NCI-H2107 treated with DMSO at 0.1 percent for 48 hours (cell line): ENCODE results near the gene BCLAF3.
A peak's percentile ranks its signal among the peaks of the same experiment; 100 is the strongest.

ENCODE experiments used
- DNase-seq: peaks from one replicate; lab custom pipeline; 2025; ENCODE audit not compliant: unreplicated experiment; lab: John Stamatoyannopoulos, UW

The BCLAF3 gene

DNA sequence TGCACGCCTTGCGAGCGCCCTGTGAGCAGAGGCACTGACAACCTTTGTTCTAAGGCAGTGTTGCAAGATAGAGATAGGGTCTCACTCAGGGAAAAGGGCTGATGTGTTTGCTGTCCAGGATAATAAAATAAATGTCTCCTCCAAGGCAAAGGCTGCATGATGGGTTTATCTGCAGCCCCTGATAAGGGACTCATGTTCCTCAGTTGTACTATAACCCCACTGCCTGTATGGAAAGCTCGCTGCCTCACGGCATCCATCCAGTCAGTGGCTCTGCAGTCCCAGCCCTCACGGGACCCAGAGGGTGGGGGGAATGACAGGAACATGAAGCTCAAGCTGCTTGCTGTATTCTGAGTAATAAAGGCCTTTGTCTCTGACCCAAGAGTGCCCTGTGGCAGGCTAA lies 22.6 kb downstream of the BCLAF3 start:
- DNase-seq: no peak

DNA sequence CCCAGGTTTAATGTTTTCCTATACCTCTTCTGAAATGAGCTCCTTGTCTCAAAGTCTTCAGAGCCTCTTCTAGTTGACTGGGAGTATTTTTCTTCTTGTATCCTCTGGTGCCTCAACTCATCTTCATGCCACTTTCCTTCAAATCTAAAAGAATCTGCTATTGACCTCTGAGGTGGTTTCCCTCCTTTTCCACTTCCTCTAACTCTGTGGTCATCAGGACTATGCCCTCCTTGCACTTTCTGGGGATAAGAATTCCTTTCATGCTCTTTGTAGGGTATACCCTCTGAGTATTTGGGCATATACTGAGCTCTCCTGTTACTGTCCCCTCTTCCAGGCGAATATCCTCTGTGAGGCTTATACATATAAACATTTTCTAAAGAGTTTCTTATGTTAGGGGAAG lies 24.8 kb downstream of the BCLAF3 start:
- DNase-seq: no peak

DNA sequence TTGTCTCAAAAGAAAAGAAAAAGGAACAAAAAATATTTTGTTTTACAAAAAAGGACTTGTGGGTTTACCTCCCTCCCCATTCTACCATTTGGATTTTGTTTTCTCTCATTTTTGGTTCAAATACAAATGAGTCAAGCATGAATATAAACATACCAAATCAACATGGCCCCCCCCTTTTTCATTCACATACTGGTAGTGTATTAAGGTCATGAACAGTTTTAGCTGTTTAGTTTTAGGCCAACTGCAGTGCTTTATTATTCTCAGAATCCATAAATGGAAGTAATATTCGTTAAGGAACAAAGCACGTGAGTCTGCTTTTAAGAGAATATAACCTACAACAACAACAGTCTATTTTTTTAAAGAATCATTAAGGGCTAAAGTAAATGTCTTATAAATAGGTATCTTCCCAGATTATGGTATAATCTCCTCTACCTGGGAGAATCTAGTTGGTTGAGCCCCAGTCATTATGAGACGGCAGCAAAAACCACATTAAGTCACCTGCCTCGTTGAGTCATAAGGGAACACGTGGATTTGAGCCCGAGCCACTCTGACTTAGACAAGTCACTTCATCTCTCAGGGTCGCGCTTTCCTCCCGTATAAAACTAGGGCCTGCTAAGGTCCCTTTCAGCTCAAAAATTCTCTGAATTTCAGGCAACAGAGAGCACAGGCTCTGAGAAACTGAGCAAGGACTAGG lies 26.7 kb downstream of the BCLAF3 start:
- DNase-seq: peak; percentile 4

DNA sequence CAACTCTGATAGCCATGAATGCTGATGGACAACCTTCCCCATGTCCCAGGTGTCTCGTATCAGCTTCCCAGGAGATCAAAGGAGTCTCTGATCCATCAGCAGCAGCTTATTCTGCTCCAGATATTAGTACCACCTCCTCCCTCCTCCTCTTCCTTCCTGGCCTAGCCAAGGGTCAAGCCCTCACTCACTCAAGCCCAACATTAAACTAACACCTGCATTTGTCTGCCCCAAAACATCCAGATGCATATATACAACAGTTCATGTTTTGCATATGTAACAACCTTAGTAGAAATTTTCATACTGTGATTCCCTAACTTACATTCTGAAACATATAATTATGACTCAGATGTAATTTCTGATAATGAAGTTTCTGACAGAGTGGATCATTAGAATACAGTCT lies 29.9 kb downstream of the BCLAF3 start:
- DNase-seq: no peak

DNA sequence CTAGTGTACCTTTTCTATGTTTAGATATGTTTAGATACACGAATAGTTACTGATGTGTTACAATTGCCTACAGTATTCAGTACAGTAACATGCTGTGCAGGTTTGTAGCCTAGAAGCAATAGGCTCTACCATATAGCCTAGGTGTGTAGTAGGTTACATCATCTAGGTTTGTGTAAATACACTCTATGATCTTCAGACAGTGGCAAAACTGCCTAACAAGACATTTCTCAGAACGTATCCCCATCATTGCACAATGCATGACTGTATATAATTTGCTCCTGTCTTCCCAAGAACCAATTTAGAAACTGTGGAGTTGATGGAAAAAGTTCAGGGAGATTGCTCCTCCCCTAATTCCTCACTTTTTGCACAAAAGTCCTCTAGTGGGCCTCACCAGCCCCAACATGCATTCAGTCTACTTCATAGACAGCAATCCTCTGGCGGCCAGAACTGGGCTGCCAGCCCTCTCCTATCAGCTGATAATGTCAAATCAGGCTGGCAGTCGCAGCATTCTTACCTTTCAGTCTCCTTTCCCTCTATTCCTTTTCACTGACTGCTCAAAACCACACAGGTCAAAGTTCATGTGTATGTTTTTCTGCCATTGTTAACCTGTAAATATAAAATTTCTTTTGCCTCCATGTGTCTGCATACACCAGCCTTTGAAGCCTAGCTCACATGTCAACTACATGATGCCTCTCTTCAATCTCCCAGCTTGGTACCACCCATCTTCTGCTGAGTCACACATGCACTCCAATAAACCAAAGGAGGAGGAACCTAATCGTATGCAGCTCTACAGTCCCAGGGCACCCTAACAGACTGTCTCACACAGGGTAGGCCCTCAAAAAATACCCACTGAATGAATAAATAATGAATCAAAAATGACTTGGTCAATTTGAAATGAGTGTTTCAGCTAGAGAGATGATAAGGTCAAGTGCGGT lies 32.0 kb downstream of the BCLAF3 start:
- peak; percentile 2 for DNase-seq

DNA sequence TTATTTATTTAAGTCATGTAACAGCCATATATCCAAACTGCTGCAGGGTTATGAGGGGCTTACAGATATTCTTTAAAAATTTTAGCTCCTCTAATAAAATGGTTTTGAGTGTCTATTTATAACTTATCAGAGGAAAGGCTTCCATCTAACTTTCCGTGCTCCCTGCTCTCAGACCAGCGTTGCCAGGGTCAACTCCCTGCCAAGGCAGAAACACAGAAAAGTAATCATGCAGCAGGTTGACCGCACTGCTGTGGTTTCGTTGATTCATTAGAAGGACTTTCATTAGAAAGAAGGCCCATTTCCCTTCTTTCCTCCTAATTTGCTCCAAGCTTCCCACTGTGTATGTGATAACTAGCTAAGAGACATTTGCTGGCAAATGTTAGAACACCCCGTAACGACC lies 33.9 kb downstream of the BCLAF3 start:
- no peak for DNase-seq

DNA sequence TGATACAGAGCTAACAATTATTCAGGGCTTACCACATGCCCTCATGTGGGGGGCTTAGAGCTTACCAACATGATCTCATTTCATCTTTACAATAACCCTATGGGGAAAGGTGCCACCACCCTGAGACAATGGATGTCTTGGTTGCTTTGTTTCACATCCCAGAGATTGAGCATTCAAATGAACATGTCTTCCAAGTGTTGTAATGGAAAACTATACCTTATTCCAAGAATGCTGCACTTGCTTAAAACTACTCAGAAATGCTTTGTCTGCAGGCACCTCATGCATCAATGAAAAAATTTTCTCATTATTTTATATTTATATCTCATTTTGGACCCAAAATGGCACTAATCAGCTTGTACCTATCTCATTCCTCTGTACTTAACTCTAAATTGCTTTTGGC lies 34.6 kb downstream of the BCLAF3 start:
- no peak for DNase-seq

DNA sequence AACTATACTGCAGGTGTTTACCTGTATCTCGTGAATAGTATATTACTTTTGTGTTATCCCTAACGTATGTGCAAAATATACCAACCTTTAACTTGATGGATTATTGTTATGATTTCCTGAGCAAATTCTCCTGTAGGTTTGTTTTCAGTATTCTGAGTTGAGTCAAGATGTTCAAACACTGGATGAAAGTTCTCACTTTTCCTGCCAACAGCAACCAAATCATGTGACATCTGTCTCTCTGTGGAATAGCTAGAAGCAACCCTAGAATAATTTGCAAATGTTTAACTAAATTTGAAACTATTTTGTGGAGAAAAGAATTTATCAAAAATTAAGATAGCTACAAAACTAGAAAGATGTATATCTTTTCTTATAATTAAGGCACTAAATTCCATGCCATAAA lies 35.6 kb downstream of the BCLAF3 start:
- DNase-seq: no peak

DNA sequence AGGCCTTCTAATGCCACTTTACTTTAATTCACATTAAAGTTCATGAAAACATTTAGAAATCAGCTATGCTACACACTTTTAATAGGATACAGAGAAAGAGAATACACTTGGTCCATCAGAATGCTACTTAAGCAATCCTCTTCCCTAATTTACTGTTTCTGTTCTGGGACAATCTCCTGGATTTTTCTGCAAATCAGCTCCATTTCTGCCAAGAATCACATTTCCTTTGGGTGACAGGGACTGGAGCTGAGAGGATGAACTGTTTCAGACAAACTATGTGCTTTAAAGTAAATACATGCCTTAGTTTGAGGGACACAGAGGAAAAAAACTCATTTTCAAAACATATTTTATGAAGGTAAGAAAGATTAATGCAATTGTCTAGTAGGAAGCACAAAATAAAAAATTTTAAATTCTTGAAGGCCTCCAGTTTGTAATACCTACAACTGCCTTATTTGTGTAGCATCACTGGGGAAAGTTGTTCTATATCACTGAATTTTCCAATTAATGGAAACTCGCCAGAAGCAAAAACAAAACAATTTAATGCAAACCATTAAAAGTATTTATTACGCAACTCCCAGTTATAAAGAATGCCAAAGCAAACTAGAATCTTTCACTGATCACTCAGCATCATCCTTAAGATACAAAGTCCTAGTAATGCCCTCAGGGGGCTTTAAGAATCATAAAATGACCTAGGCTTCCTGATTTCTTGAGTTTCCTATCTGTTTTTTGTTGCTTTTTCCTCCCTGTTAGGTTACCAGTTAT lies 36.3 kb downstream of the BCLAF3 start:
- no peak for DNase-seq

DNA sequence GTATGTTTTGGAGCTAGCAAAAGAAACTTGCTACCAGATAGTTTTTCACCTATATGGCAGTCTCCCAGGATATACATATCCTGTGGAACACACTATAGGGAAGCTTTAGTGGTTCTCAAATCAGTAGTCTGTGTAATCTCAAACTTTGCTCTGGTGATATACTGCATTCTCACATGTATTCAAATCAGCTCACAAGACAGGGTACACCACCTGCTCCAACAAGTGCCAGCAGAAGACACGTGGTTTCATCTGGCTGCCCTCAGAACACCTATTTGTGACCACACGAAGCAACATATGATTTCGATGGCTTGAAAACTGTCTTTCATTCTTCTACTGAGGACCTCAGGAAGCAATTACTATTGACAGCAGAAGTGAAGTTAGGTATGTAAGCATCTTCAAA lies 37.7 kb downstream of the BCLAF3 start:
- no peak for DNase-seq

DNA sequence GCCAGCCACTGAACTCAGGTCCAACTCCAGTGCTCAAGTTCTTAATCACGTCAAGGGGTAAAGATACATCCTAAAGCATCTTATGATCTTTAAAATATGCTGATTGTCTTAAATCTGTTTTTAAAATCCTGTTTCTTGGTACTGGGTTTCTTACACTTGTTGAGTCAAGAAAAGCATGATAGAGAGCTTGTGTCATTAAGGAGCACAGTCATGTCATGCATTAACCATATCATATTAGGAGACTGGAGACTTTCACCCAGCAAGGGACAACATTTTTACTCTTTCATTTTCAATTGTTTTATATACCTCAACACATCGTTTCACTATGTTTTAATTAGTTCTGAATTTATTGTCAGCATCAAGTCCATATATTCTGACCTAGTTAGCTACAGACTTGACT lies 41.5 kb downstream of the BCLAF3 start:
- DNase-seq: no peak

DNA sequence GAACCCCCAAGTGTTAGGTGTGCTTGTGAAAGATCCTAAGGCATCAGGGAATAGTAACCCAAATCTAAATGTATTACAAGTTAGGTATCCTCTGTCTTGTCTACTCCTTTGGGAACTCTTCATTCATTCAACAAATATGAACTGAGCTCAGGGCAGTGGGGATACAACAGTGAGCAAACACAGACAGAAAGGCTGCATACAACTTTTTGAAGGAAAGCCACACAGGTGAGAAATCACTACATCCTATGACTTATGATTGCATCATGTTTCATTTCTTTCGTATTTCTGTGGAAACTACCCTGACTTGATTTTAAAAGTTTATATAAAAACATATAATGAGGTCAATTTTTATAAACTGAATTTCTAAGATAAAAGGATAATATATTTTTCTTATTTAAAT lies 43.2 kb downstream of the BCLAF3 start:
- DNase-seq: no peak
